Chondrocyte (in vitro differentiated cells): ENCODE data around the gene RUNX2. TPM values are rescaled to one million over a fixed set of nuclear protein-coding genes. Genes with fewer than 3 reads are reported as not detected.

Experiments
- DNase-seq: peaks from one replicate; pipeline ENCODE4 v3.0.0; 2021; ENCODE audit warnings: mixed read lengths, low spot score
- H3K27ac Mint-ChIP-seq: one replicate; pipeline ENCODE4 v1.8.0; 2021; ENCODE audit warnings: mild to moderate bottlenecking, moderate library complexity, mixed read lengths; ENCODE audit not compliant: unreplicated experiment
- H3K27me3 Mint-ChIP-seq: 2 replicates; pipeline ENCODE4 v1.8.0; 2021; ENCODE audit warnings: low read depth, mixed read lengths
- H3K36me3 Mint-ChIP-seq: 2 replicates; pipeline ENCODE4 v1.8.0; 2021; ENCODE audit warnings: low read depth, mixed read lengths
- H3K4me1 Mint-ChIP-seq: 2 replicates; pipeline ENCODE4 v1.8.0; 2021; ENCODE audit warnings: low read depth, mild to moderate bottlenecking, mixed read lengths
- H3K4me3 Mint-ChIP-seq: one replicate; pipeline ENCODE4 v1.8.0; 2021; ENCODE audit warnings: mild to moderate bottlenecking, moderate library complexity, mixed read lengths; ENCODE audit not compliant: unreplicated experiment
- H3K9me3 Mint-ChIP-seq: 2 replicates; pipeline ENCODE4 v1.8.0; 2021; ENCODE audit warnings: low read depth, mixed read lengths
- CTCF ChIP-seq: fragments of 200-600 bp; sonication (generic); IDR thresholded peaks from 2 replicates; pipeline ENCODE4 v1.5.0; 2021; ENCODE audit warnings: antibody characterized with exemption, mild to moderate bottlenecking, moderate library complexity
- total RNA-seq: library from RNA; stranded (reverse); gene quantifications from 3 replicates; pipeline ENCODE4 v1.2.1, GENCODE V29; 2021

Gene RUNX2
- total RNA-seq, 1 donor from 2014 or later = 12.2 TPM

GRCh38 chr6:45640811-45641210 lies 312.7 kb downstream of the RUNX2 start:
- peaks cover 31% of the 10 kb centered on the region for H3K4me1 Mint-ChIP-seq

GRCh38 chr6:45642331-45643125 lies 314.4 kb downstream of the RUNX2 start:
- Mint-ChIP-seq H3K27ac (no peak overlapping the region), H3K9me3 (no peaks in the 10 kb centered on the region), H3K4me1 (peaks cover 33% of the 10 kb centered on the region), H3K27me3 (no peaks in the 10 kb centered on the region), H3K36me3 (peaks cover 2% of the 10 kb centered on the region), H3K4me3 (no peak overlapping the region)
- no peak for DNase-seq
- no peak for TF ChIP-seq CTCF

More at GRCh38 chr6:45640811-45641210, 312.7 kb downstream of the RUNX2 start:
- H3K4me3 Mint-ChIP-seq = no peak overlapping the region
- H3K9me3 Mint-ChIP-seq = no peaks in the 10 kb centered on the region
- no peak overlapping the region for H3K27ac Mint-ChIP-seq
- no peak for TF ChIP-seq CTCF
- H3K27me3 Mint-ChIP-seq = no peaks in the 10 kb centered on the region
- H3K36me3 Mint-ChIP-seq = peaks cover 2% of the 10 kb centered on the region
- DNase-seq = no peak

- H3K4me1 Mint-ChIP-seq = peaks cover 34% of the 10 kb centered on the region
- TF ChIP-seq CTCF = no peak
- H3K9me3 Mint-ChIP-seq = no peaks in the 10 kb centered on the region
- no peaks in the 10 kb centered on the region for H3K27me3 Mint-ChIP-seq
- H3K27ac Mint-ChIP-seq = no peak overlapping the region
- peaks cover 2% of the 10 kb centered on the region for H3K36me3 Mint-ChIP-seq
- DNase-seq = no peak
- H3K4me3 Mint-ChIP-seq = no peak overlapping the region
These were observed 315.0 kb downstream of the RUNX2 start for GRCh38 chr6:45643126-45643525.

- no peaks in the 10 kb centered on the region for H3K27me3 Mint-ChIP-seq
- H3K27ac Mint-ChIP-seq = no peak overlapping the region
- no peak for DNase-seq
- no peaks in the 10 kb centered on the region for H3K9me3 Mint-ChIP-seq
- no peak for TF ChIP-seq CTCF
- no peak overlapping the region for H3K4me3 Mint-ChIP-seq
- H3K36me3 Mint-ChIP-seq = peaks cover 2% of the 10 kb centered on the region
- H3K4me1 Mint-ChIP-seq = peaks cover 40% of the 10 kb centered on the region
These were observed 316.6 kb downstream of the RUNX2 start for GRCh38 chr6:45644720-45645119.

- H3K4me3 Mint-ChIP-seq = no peak overlapping the region
- no peaks in the 10 kb centered on the region for H3K9me3 Mint-ChIP-seq
- no peak overlapping the region for H3K27ac Mint-ChIP-seq
- peaks cover 40% of the 10 kb centered on the region for H3K4me1 Mint-ChIP-seq
- no peak for TF ChIP-seq CTCF
- no peak for DNase-seq
- H3K36me3 Mint-ChIP-seq = peaks cover 2% of the 10 kb centered on the region
- H3K27me3 Mint-ChIP-seq = no peaks in the 10 kb centered on the region
These were observed 317.2 kb downstream of the RUNX2 start for GRCh38 chr6:45645302-45645701.
